HG02798 (cell line): ENCODE measurements around the gene SLC30A7.
A peak's percentile ranks its signal among the peaks of the same experiment; 100 is the strongest.

ENCODE experiments used
- ATAC-seq: cut with Tn5 transposase; IDR thresholded peaks from one replicate; pipeline ENCODE4 v1.9.1; 2021; ENCODE audit warnings: mild to moderate bottlenecking; ENCODE audit not compliant: unreplicated experiment, poor library complexity

The SLC30A7 gene

GRCh38 chr1:101017448-101017847 lies 121.6 kb downstream of the SLC30A7 start:
- ATAC-seq, result no peak

- no peak for ATAC-seq
Measured at GRCh38 chr1:101022294-101022693, 126.4 kb downstream of the SLC30A7 start.

DNA sequence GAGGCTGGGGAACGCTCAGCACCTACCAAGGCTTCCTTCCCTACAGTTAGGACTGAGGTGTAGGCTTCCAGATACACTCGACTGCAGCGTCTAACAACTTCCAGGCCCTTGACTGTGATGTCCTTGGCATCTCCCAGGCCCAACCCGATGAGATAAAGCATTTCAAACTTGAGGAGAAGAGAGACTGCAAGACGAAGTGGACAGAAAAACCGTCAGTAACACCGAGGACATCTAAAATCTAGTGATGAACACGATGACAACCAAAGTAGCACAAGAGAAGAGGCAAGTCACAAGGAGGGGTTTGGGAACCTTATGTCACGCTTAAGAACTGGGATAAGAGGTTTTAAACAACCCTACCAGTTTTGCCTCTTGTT lies 129.4 kb downstream of the SLC30A7 start:
- peak; percentile 33 for ATAC-seq

GRCh38 chr1:101025657-101026429 lies 130.0 kb downstream of the SLC30A7 start, which contains the start of gene DPH5:
TSS of gene DPH5 (minus strand) at chr1:101025784. CDS start at chr1:101025443, 341 bp downstream.
- ATAC-seq, result peak; percentile 89

DNA sequence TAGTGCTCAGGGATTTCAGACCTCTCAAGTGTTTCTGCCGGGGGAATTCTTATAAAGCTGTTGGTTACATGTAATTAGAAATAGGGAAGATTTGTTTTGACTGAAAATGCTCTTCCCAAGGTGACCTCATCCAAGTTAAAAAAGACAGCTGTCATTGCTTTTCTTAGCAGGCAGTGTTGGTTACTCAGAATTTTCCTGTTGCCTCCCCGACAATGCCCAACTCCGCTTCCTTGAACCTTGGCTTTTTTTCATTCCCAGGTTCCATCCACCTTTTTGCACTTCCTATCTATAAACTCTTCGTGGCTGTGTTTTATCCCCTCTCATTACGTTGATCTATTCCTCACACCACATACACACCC lies 130.5 kb downstream of the SLC30A7 start:
- no peak for ATAC-seq

DNA sequence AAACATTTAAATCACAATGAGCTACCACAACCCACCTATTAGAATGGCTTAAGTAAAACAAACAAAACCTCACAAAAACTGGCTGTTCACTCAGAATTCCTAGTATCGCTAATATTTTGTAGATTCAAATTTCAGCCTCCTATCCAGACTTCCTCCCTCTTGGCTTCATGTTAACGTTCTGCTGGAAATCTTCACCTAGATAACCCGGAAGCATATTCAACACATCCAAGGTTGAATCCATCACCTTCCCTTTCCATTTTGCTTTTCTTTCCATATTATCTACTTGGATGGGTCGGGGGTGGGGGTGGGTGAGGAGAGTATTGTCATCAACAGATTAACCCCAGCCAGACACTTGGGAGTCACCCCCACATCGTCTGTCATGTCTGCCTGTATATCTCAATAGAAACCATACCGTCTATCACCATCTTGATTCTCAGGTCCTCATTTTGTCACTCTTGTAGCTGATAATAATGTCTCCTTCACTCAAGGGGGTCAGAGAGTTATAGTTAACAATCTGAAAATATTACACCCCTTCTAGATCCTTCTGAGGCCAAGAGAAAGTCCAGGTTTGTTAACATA lies 131.4 kb downstream of the SLC30A7 start:
- no peak for ATAC-seq

DNA sequence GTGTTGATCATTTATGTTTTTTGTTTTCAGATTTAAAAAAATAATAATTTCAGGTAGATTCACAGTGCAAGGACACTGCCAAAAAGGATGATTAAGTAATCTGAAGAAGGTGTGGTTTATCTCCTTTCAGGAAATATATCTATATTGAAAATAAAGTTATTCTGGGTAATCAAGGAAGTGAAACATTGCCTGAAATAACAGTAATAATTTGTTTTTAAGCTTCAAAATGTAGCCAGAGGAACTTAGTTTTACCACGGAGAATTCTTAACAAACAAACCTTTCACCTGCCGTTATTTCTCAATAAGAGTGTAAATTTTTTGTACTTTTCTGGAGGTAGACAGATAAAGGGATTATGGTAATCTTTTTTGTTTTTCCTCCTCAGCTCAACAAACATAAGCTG lies 132.6 kb downstream of the SLC30A7 start:
- ATAC-seq, result no peak

DNA sequence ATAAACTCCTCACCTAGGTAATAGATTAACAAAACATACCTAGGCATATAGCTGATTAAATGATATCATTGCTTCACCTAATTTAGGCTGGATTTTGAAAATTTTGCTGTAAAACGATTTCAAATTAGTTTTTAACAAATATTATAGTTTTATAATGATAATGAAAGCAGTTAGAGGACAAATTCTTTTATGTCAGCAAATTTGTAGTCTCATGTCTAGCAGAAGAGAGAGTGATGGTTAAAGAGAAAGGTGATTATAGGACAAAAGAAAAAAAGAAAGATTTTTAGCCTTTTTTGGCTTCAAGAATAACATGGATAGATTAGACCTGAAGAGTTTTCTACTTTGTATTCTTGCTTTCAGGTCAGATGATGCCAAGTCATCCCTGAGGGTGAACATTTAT lies 133.3 kb downstream of the SLC30A7 start:
- ATAC-seq, result no peak

DNA sequence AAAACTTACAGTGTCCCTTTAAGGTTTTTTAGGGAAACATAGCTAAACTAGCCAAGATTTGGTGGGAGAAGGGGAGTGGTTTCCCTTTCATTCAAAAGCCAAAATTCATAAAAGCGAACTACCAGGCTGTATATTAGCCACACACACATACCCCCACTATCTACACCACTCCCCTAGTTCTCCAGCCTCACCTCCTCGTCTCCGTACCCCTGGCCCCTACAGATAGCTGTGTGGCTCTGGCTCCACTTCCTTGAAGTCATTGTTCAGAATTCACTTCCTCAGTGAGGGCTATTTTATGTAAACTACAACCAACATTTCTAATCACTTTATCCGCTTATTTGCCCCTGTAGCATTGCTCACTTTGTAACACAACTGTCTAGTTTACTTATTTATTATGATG lies 135.0 kb downstream of the SLC30A7 start:
- no peak for ATAC-seq
